AG09319 (cell line): ENCODE results near the gene ATP6AP1.
"Not testable (repeated sequence)": the region's sequence is repeated elsewhere in the genome, so short reads cannot be mapped to it uniquely, and the experiment has no call there.

ENCODE experiments used
- DNase-seq: peaks from one replicate; pipeline ENCODE4 v3.0.0-alpha.2; 2010; ENCODE audit warnings: low read depth; ENCODE audit errors: extremely low read depth
- CTCF ChIP-seq: IDR thresholded peaks from 2 replicates; pipeline ENCODE4 v1.5.1; 2011; ENCODE audit warnings: low read depth, mild to moderate bottlenecking, inconsistent platforms, low read length, moderate library complexity

Gene ATP6AP1

GRCh38 chrX:154397888-154398667 is 30.4 kb upstream of the ATP6AP1 start, which contains the start of gene RPL10:
Gene RPL10, plus strand, starts transcription at chrX:154398377. Its CDS starts 143 bp downstream, at chrX:154398520.
- no peak for TF ChIP-seq CTCF
- peak; percentile 94 for DNase-seq

GRCh38 chrX:154398668-154399526 is 29.6 kb upstream of the ATP6AP1 start:
- TF ChIP-seq CTCF = peak; percentile 59
- peak; percentile 53 for DNase-seq

- no peak for DNase-seq
- no peak for TF ChIP-seq CTCF
Observed at GRCh38 chrX:154399527-154400368, 28.7 kb upstream of the ATP6AP1 start.

- DNase-seq = not testable (repeated sequence)
Observed at GRCh38 chrX:154400369-154400817, 28.1 kb upstream of the ATP6AP1 start.

- no peak for DNase-seq
Observed at GRCh38 chrX:154401045-154401799, 27.3 kb upstream of the ATP6AP1 start.

GRCh38 chrX:154401918-154402621 is 26.4 kb upstream of the ATP6AP1 start:
- TF ChIP-seq CTCF = no peak
- no peak for DNase-seq

More at GRCh38 chrX:154401045-154401799, 27.3 kb upstream of the ATP6AP1 start:
- no peak for TF ChIP-seq CTCF
